Natural killer cell (primary cell): ENCODE measurements around the gene PCDH9. TPM values are rescaled to one million over a fixed set of nuclear protein-coding genes. Genes with fewer than 3 reads are reported as not detected.

Source experiments
- ATAC-seq, 3 donors: fragments of 150-1000 bp in 2 of 3; fragments of 200-7000 bp in 1 of 3; cut with Tn5 transposase; 1 replicate in 1 of 3; 2 replicates in 2 of 3; pipeline ENCODE4 v1.10.0; 2021; ENCODE audit warnings: mild to moderate bottlenecking in 2 of 3, moderate library complexity in 2 of 3
- DNase-seq, 2 donors: peaks; one replicate each; pipeline versions ENCODE4 v3.0.0 to v3.0.0-alpha.2; 2013 to 2021; ENCODE audit warnings: mixed read lengths in 1 of 2
- H3K27ac ChIP-seq: one replicate; pipeline ENCODE4 v1.5.1; 2013; ENCODE audit warnings: mild to moderate bottlenecking, low read length
- H3K27me3 ChIP-seq: one replicate; pipeline ENCODE4 v1.6.1; 2013; ENCODE audit warnings: low read length; ENCODE audit not compliant: control insufficient read depth, insufficient read depth
- H3K36me3 ChIP-seq: one replicate; pipeline ENCODE4 v1.6.1; 2013; ENCODE audit warnings: low read length; ENCODE audit not compliant: control insufficient read depth, insufficient read depth
- H3K4me1 ChIP-seq: one replicate; pipeline ENCODE4 v1.6.1; 2013; ENCODE audit warnings: low read length; ENCODE audit not compliant: control insufficient read depth, insufficient read depth
- H3K4me3 ChIP-seq: one replicate; pipeline ENCODE4 v1.5.1; 2013; ENCODE audit warnings: low read length
- H3K9me3 ChIP-seq: one replicate; pipeline ENCODE4 v1.6.1; 2013; ENCODE audit warnings: low read length; ENCODE audit not compliant: control insufficient read depth, insufficient read depth
- H3K27ac Mint-ChIP-seq, 2 donors: one replicate each; pipeline ENCODE4 v1.8.0; 2022; ENCODE audit warnings: mild to moderate bottlenecking in 2 of 2, mixed read lengths in 2 of 2, moderate library complexity in 1 of 2
- H3K27me3 Mint-ChIP-seq, 2 donors: one replicate each; pipeline ENCODE4 v1.8.0; 2022; ENCODE audit warnings: low read depth in 2 of 2, mixed read lengths in 2 of 2
- H3K36me3 Mint-ChIP-seq: one replicate; pipeline ENCODE4 v1.8.0; 2022; ENCODE audit warnings: mixed read lengths
- H3K4me1 Mint-ChIP-seq, 2 donors: one replicate each; pipeline ENCODE4 v1.8.0; 2022; ENCODE audit warnings: mixed read lengths in 2 of 2
- H3K4me3 Mint-ChIP-seq: one replicate; pipeline ENCODE4 v1.8.0; 2022; ENCODE audit warnings: mild to moderate bottlenecking, moderate library complexity, mixed read lengths
- H3K9me3 Mint-ChIP-seq, 2 donors: one replicate each; pipeline ENCODE4 v1.8.0; 2022; ENCODE audit warnings: mixed read lengths in 2 of 2
- CTCF ChIP-seq: fragments of 200-600 bp; IDR thresholded peaks from one replicate; pipeline ENCODE4 v1.8.0; 2022; ENCODE audit warnings: antibody characterized with exemption
- WGBS: methylation state at CpG from one replicate; pipeline ENCODE4 v1.1.7; 2013; ENCODE audit warnings: missing lambda C conversion rate; ENCODE audit not compliant: insufficient coverage; 5-methylcytosine and 5-hydroxymethylcytosine counted together
- intact Hi-C: fragments of 100-400 bp; cut with micrococcal nuclease; formaldehyde crosslinking; loops from one replicate; pipeline ENCODE4 v1.14.2; 2022
- total RNA-seq, 4 donors: library from RNA; stranded (reverse); fragments of 120-200 nt in 1 of 4; gene quantifications; one replicate each; pipeline versions ENCODE4 v1.2.3 to v1.2.4, GENCODE V29; 2013 to 2022

PCDH9 gene
- total RNA-seq, 3 donors from 2014 or later (not counting 1 experiment from before 2014, with no cell fraction given): 0.43 to 1.5 (median 0.68) TPM

DNA sequence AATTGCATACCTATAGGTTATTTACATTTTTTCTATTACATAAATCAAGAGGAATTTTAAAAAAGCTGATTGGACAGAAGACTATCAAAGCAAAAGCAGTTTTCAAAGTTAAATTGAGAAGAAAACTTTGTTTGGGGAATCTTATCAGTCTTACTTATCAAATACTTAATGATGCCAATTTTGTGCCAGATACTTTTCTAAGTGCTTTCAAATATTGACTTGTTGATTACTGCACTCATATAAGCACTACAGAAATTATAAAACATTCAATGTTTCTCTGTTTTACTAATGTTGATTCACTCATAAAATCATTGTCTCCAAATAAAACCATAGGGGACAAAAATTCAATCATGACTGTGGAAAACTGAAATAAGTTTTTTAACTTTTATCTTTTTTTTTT, 36.2 kb downstream of the PCDH9 start:
- Mint-ChIP-seq H3K4me1 (no peaks in the 10 kb centered on the region), H3K9me3 (no peaks in the 10 kb centered on the region), H3K27me3 (no peaks in the 10 kb centered on the region), H3K4me3 (no peak overlapping the region), H3K36me3 (no peaks in the 10 kb centered on the region), H3K27ac (no peak overlapping the region)
- intact Hi-C loops: no loop called here
- Histone ChIP-seq H3K36me3 (no peaks in the 10 kb centered on the region), H3K4me1 (no peaks in the 10 kb centered on the region), H3K27me3 (no peaks in the 10 kb centered on the region), H3K9me3 (no peaks in the 10 kb centered on the region), H3K27ac (no peak overlapping the region), H3K4me3 (no peak overlapping the region)
- no peak for ATAC-seq
- no peak for DNase-seq
- TF ChIP-seq CTCF: no peak

DNA sequence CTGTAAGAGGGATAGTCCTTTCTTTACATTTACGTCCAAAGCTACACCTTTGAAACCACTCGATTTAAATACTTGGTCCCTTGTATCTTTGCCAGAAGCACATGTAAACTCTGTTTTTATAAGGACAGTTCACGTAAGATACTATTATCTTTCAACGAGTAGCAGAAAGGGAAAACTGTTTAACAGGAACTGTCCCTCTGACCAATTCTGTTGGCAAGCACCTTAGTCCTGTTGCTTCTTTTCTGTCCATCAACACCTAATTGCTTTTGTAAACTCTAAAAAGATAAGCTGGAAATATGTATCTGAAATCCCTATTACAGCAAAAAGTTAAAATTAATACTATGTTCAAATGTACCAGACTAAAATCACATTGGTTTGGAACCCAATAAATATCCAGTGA, 37.4 kb downstream of the PCDH9 start:
- Histone ChIP-seq H3K27me3 (no peaks in the 10 kb centered on the region), H3K4me3 (no peak overlapping the region), H3K9me3 (no peaks in the 10 kb centered on the region), H3K27ac (no peak overlapping the region), H3K4me1 (no peaks in the 10 kb centered on the region), H3K36me3 (no peaks in the 10 kb centered on the region)
- H3K27me3 Mint-ChIP-seq: no peaks in the 10 kb centered on the region
- H3K36me3 Mint-ChIP-seq: no peaks in the 10 kb centered on the region
- TF ChIP-seq CTCF: no peak
- 91% methylated on average over 4 of the region's 4 CpGs for WGBS
- H3K27ac Mint-ChIP-seq: no peak overlapping the region
- DNase-seq (no peak), ATAC-seq (no peak)
- H3K4me1 Mint-ChIP-seq: no peaks in the 10 kb centered on the region
- intact Hi-C loops: no loop called here
- no peak overlapping the region for H3K4me3 Mint-ChIP-seq
- H3K9me3 Mint-ChIP-seq: no peaks in the 10 kb centered on the region

GRCh38 chr13:67186995-67187569, 43.1 kb downstream of the PCDH9 start:
- Mint-ChIP-seq H3K9me3 (no peaks in the 10 kb centered on the region), H3K36me3 (no peaks in the 10 kb centered on the region), H3K4me1 (no peaks in the 10 kb centered on the region), H3K27me3 (no peaks in the 10 kb centered on the region), H3K27ac (no peak overlapping the region), H3K4me3 (no peak overlapping the region)
- Histone ChIP-seq H3K9me3 (no peaks in the 10 kb centered on the region), H3K27me3 (no peaks in the 10 kb centered on the region), H3K27ac (no peak overlapping the region), H3K4me1 (no peaks in the 10 kb centered on the region), H3K4me3 (no peak overlapping the region), H3K36me3 (no peaks in the 10 kb centered on the region)
- no peak for DNase-seq
- no peak for ATAC-seq
- TF ChIP-seq CTCF: no peak
- WGBS: 95% methylated on average over 6 of the region's 6 CpGs
- intact Hi-C loops: no loop called here

GRCh38 chr13:67184247-67184646, 45.9 kb downstream of the PCDH9 start:
- WGBS: 93% methylated on average over 7 of the region's 7 CpGs
- no peak for TF ChIP-seq CTCF
- H3K36me3 Mint-ChIP-seq: no peaks in the 10 kb centered on the region
- H3K4me3 ChIP-seq: no peak overlapping the region
- H3K4me1 ChIP-seq: no peaks in the 10 kb centered on the region
- H3K27ac Mint-ChIP-seq: no peak overlapping the region
- DNase-seq (no peak), ATAC-seq (no peak)
- peaks cover 0 to 3% of the 10 kb centered on the region in 2 donors for H3K9me3 Mint-ChIP-seq
- H3K9me3 ChIP-seq: no peaks in the 10 kb centered on the region
- no peak overlapping the region for H3K27ac ChIP-seq
- H3K4me3 Mint-ChIP-seq: no peak overlapping the region
- H3K27me3 Mint-ChIP-seq: no peaks in the 10 kb centered on the region
- intact Hi-C loops: no loop called here
- no peaks in the 10 kb centered on the region for H3K27me3 ChIP-seq
- H3K4me1 Mint-ChIP-seq: no peaks in the 10 kb centered on the region
- H3K36me3 ChIP-seq: no peaks in the 10 kb centered on the region
